ENCODE results near the gene HTRA3.

The HTRA3 gene

DNA sequence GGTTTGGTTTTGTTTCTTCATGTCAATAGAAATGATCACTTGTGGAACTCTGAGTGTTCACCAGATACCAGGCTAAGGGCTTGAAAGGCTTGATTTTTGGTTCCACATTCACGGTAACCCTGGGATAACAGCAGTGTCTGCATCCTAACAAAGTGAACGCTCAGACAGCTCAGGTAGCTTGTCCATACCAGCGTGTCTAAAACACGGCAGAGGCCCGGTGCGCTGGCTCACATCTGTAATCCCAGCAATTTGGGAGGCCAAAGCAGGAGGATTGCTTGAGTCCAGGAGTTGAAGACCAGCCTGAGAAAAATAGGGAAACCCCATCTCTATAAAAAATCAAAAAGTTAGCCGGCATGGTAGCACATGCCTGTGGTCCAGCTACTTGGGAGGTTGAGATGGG lies 49.0 kb downstream of the HTRA3 start:
- no peaks in the 10 kb centered on the region for H3K4me1 ChIP-seq (ENCODE audit: control insufficient read depth, insufficient read depth, low read length, poor library complexity, severe bottlenecking)
- H3K36me3 ChIP-seq (ENCODE audit: control insufficient read depth, insufficient read depth, low read length): no peaks in the 10 kb centered on the region
- no peak overlapping the region for H3K4me3 ChIP-seq (ENCODE audit: insufficient read depth, low read depth, low read length, poor library complexity, severe bottlenecking)
- no peak overlapping the region for H3K27ac ChIP-seq (ENCODE audit: insufficient read depth, low read length, poor library complexity, severe bottlenecking)
- no peak for DNase-seq
- no peaks in the 10 kb centered on the region for H3K9me3 ChIP-seq (ENCODE audit: control insufficient read depth, low read length)
- no peaks in the 10 kb centered on the region for H3K27me3 ChIP-seq (replicated peaks; ENCODE audit: control insufficient read depth, insufficient read depth, low read length, poor library complexity, severe bottlenecking)

GRCh38 chr4:8319061-8319460 lies 49.5 kb downstream of the HTRA3 start:
- H3K27me3 ChIP-seq (replicated peaks; ENCODE audit: control insufficient read depth, insufficient read depth, low read length, poor library complexity, severe bottlenecking): no peaks in the 10 kb centered on the region
- no peaks in the 10 kb centered on the region for H3K36me3 ChIP-seq (ENCODE audit: control insufficient read depth, insufficient read depth, low read length)
- no peak for DNase-seq
- no peaks in the 10 kb centered on the region for H3K9me3 ChIP-seq (ENCODE audit: control insufficient read depth, low read length)
- no peaks in the 10 kb centered on the region for H3K4me1 ChIP-seq (ENCODE audit: control insufficient read depth, insufficient read depth, low read length, poor library complexity, severe bottlenecking)
- H3K27ac ChIP-seq (ENCODE audit: insufficient read depth, low read length, poor library complexity, severe bottlenecking): no peak overlapping the region
- no peak overlapping the region for H3K4me3 ChIP-seq (ENCODE audit: insufficient read depth, low read depth, low read length, poor library complexity, severe bottlenecking)

GRCh38 chr4:8319731-8320385 lies 50.3 kb downstream of the HTRA3 start:
- no peak for DNase-seq
- H3K4me1 ChIP-seq (ENCODE audit: control insufficient read depth, insufficient read depth, low read length, poor library complexity, severe bottlenecking): no peaks in the 10 kb centered on the region
- no peaks in the 10 kb centered on the region for H3K27me3 ChIP-seq (replicated peaks; ENCODE audit: control insufficient read depth, insufficient read depth, low read length, poor library complexity, severe bottlenecking)
- no peaks in the 10 kb centered on the region for H3K36me3 ChIP-seq (ENCODE audit: control insufficient read depth, insufficient read depth, low read length)
- no peak overlapping the region for H3K4me3 ChIP-seq (ENCODE audit: insufficient read depth, low read depth, low read length, poor library complexity, severe bottlenecking)
- no peak overlapping the region for H3K27ac ChIP-seq (ENCODE audit: insufficient read depth, low read length, poor library complexity, severe bottlenecking)
- no peaks in the 10 kb centered on the region for H3K9me3 ChIP-seq (ENCODE audit: control insufficient read depth, low read length)

GRCh38 chr4:8320386-8320750 lies 50.8 kb downstream of the HTRA3 start:
- no peaks in the 10 kb centered on the region for H3K27me3 ChIP-seq (replicated peaks; ENCODE audit: control insufficient read depth, insufficient read depth, low read length, poor library complexity, severe bottlenecking)
- H3K27ac ChIP-seq (ENCODE audit: insufficient read depth, low read length, poor library complexity, severe bottlenecking): no peak overlapping the region
- DNase-seq: no peak
- no peaks in the 10 kb centered on the region for H3K4me1 ChIP-seq (ENCODE audit: control insufficient read depth, insufficient read depth, low read length, poor library complexity, severe bottlenecking)
- no peaks in the 10 kb centered on the region for H3K36me3 ChIP-seq (ENCODE audit: control insufficient read depth, insufficient read depth, low read length)
- H3K4me3 ChIP-seq (ENCODE audit: insufficient read depth, low read depth, low read length, poor library complexity, severe bottlenecking): no peak overlapping the region
- H3K9me3 ChIP-seq (ENCODE audit: control insufficient read depth, low read length): no peaks in the 10 kb centered on the region

DNA sequence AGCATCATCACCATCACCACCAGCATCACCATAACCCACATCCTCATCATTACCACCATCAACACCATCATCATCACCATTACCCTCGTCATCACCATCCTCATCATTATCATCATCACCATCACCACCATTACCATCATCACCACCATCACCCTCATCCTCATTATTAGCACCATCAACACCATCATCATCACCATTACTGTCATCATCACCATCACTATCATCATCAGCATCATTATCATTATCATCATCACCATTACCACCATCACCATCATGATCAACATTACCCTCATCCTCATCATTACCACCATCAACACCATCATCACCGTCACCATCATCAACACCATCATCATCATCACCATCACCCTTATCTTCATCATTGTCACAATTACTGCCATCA lies 51.7 kb downstream of the HTRA3 start:
- Histone ChIP-seq H3K4me1 (ENCODE audit: control insufficient read depth, insufficient read depth, low read length, poor library complexity, severe bottlenecking) (no peaks in the 10 kb centered on the region), H3K27me3 (replicated peaks; ENCODE audit: control insufficient read depth, insufficient read depth, low read length, poor library complexity, severe bottlenecking) (no peaks in the 10 kb centered on the region), H3K9me3 (ENCODE audit: control insufficient read depth, low read length) (no peaks in the 10 kb centered on the region), H3K36me3 (ENCODE audit: control insufficient read depth, insufficient read depth, low read length) (no peaks in the 10 kb centered on the region), H3K27ac (ENCODE audit: insufficient read depth, low read length, poor library complexity, severe bottlenecking) (no peak overlapping the region), H3K4me3 (ENCODE audit: insufficient read depth, low read depth, low read length, poor library complexity, severe bottlenecking) (no peak overlapping the region)
- DNase-seq: no peak

DNA sequence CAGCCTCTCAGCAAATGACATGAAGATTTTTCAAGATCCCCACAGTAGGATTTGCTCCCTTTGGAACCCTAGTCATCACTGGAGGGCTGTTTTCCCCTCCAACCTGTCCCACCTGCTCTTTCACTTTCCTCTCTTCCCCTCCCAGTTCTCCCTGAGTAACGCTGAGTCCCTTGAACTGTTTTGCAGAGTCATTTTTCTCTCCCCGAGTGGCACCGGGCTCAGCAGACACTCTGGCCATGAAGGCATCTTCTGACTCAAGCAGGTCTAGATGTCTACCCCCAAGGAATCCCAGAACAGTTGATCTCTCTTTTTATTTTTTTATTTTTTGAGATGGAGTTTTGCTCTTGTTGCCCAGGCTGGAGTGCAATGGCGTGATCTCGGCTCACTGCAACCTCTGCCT lies 52.2 kb downstream of the HTRA3 start:
- Histone ChIP-seq H3K27ac (ENCODE audit: insufficient read depth, low read length, poor library complexity, severe bottlenecking) (no peak overlapping the region), H3K4me1 (ENCODE audit: control insufficient read depth, insufficient read depth, low read length, poor library complexity, severe bottlenecking) (no peaks in the 10 kb centered on the region)

GRCh38 chr4:8322794-8323704 lies 53.5 kb downstream of the HTRA3 start:
- H3K36me3 ChIP-seq (ENCODE audit: control insufficient read depth, insufficient read depth, low read length): no peaks in the 10 kb centered on the region
- no peaks in the 10 kb centered on the region for H3K27me3 ChIP-seq (replicated peaks; ENCODE audit: control insufficient read depth, insufficient read depth, low read length, poor library complexity, severe bottlenecking)
- no peaks in the 10 kb centered on the region for H3K4me1 ChIP-seq (ENCODE audit: control insufficient read depth, insufficient read depth, low read length, poor library complexity, severe bottlenecking)
- no peak for DNase-seq
- H3K9me3 ChIP-seq (ENCODE audit: control insufficient read depth, low read length): no peaks in the 10 kb centered on the region
- H3K4me3 ChIP-seq (ENCODE audit: insufficient read depth, low read depth, low read length, poor library complexity, severe bottlenecking): no peak overlapping the region
- H3K27ac ChIP-seq (ENCODE audit: insufficient read depth, low read length, poor library complexity, severe bottlenecking): no peak overlapping the region

More for the DNA sequence above, 52.2 kb downstream of the HTRA3 start:
- Histone ChIP-seq H3K9me3 (ENCODE audit: control insufficient read depth, low read length) (no peaks in the 10 kb centered on the region), H3K36me3 (ENCODE audit: control insufficient read depth, insufficient read depth, low read length) (no peaks in the 10 kb centered on the region), H3K27me3 (replicated peaks; ENCODE audit: control insufficient read depth, insufficient read depth, low read length, poor library complexity, severe bottlenecking) (no peaks in the 10 kb centered on the region), H3K4me3 (ENCODE audit: insufficient read depth, low read depth, low read length, poor library complexity, severe bottlenecking) (no peak overlapping the region)
- DNase-seq: no peak

DNA sequence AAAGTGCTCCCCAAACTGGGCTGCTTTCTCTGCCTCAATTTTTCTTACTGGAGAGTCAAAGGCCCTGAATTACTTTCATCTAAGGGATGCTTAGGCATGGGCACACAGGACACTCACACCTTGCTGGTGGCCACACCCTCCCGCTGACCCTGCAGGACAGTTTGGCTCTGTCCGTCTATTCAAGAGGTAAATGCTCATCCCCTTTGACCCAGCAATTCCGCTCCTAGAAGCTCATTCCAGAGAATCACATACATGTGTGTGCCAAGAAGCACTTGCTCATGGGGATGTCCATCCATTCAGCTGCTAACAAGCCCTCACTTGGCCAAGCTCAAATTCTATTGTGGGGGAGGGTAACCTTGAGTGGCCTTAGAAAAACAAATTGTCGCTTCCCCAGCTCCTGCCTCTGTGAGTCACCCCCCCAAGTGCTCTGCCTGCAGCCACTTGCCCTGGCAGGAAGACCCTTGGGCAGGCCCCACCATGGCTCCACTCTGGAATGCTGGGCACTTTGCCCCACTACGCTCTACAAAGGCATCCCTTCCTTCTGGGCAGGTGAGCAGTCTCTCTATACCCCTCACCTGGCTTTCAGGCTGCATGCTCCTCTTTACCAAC lies 54.5 kb downstream of the HTRA3 start:
- Histone ChIP-seq H3K27me3 (replicated peaks; ENCODE audit: control insufficient read depth, insufficient read depth, low read length, poor library complexity, severe bottlenecking) (no peaks in the 10 kb centered on the region), H3K9me3 (ENCODE audit: control insufficient read depth, low read length) (no peaks in the 10 kb centered on the region), H3K4me1 (ENCODE audit: control insufficient read depth, insufficient read depth, low read length, poor library complexity, severe bottlenecking) (no peaks in the 10 kb centered on the region), H3K4me3 (ENCODE audit: insufficient read depth, low read depth, low read length, poor library complexity, severe bottlenecking) (no peak overlapping the region), H3K27ac (ENCODE audit: insufficient read depth, low read length, poor library complexity, severe bottlenecking) (no peak overlapping the region), H3K36me3 (ENCODE audit: control insufficient read depth, insufficient read depth, low read length) (no peaks in the 10 kb centered on the region)
- no peak for DNase-seq

DNA sequence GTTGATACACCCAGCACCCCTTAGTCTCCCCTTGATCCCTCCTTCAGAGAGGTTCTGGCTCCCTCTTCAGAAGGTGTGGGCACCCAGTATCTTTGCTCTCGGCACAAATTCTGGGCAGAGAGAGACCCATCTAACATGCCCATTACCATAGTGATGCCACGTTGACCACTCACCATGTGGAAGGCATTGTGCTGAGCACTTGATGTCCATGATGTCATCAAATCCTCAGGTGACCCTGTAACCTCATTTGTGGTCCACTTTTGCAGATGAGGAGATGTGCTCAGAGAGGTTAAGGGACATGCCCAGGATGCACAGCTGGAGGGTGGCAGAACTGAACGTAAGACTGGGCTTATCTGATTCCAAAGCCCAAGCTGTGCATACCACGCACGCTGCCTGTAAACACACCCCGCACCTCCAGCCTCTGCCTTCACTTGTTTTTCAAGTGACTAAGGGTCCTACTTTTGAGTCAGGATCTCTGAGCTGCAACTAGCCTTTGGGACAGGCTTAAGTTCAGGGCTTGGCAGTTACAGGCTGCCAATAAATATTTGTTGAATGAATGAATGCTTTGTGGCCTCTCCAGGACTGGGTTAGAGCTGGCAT lies 55.2 kb downstream of the HTRA3 start:
- H3K27me3 ChIP-seq (replicated peaks; ENCODE audit: control insufficient read depth, insufficient read depth, low read length, poor library complexity, severe bottlenecking): no peaks in the 10 kb centered on the region
- no peaks in the 10 kb centered on the region for H3K9me3 ChIP-seq (ENCODE audit: control insufficient read depth, low read length)
- H3K4me1 ChIP-seq (ENCODE audit: control insufficient read depth, insufficient read depth, low read length, poor library complexity, severe bottlenecking): no peaks in the 10 kb centered on the region
- no peaks in the 10 kb centered on the region for H3K36me3 ChIP-seq (ENCODE audit: control insufficient read depth, insufficient read depth, low read length)
- DNase-seq: no peak
- H3K27ac ChIP-seq (ENCODE audit: insufficient read depth, low read length, poor library complexity, severe bottlenecking): no peak overlapping the region
- no peak overlapping the region for H3K4me3 ChIP-seq (ENCODE audit: insufficient read depth, low read depth, low read length, poor library complexity, severe bottlenecking)
